Measurements from ENCODE around the gene ABHD17B. TPM values are rescaled to one million over a fixed set of nuclear protein-coding genes. Genes with fewer than 3 reads are reported as not detected.

ABHD17B gene
- total RNA-seq, 4 donors from 2014 or later: 11.5 to 67.2 (median 16.2) TPM

- H3K27ac ChIP-seq: no peak overlapping the region
- H3K36me3 ChIP-seq: no peaks in the 10 kb centered on the region
- no peaks in the 10 kb centered on the region for H3K9me3 ChIP-seq
- H3K4me1 ChIP-seq: no peaks in the 10 kb centered on the region
- no peak for DNase-seq
- TF ChIP-seq POLR2A (IDR thresholded peaks at IDR 0.05) (no peak), CTCF (IDR thresholded peaks at IDR 0.05) (no peak)
- intact Hi-C loops (cut with DNase I; ENCODE audit: low total_unique reads): no loop called here
- no peak overlapping the region for H3K4me3 ChIP-seq
- H3K27me3 ChIP-seq: no peaks in the 10 kb centered on the region
Observed at GRCh38 chr9:71895955-71896354, 15.0 kb downstream of the ABHD17B start.

- Histone ChIP-seq H3K4me1 (no peaks in the 10 kb centered on the region), H3K27me3 (no peaks in the 10 kb centered on the region), H3K27ac (no peak overlapping the region), H3K36me3 (no peaks in the 10 kb centered on the region), H3K9me3 (no peaks in the 10 kb centered on the region), H3K4me3 (no peak overlapping the region)
- intact Hi-C loops (cut with DNase I; ENCODE audit: low total_unique reads): no loop called here
- TF ChIP-seq CTCF (IDR thresholded peaks at IDR 0.05) (no peak), POLR2A (IDR thresholded peaks at IDR 0.05) (no peak)
- DNase-seq: no peak
Observed at GRCh38 chr9:71895117-71895516, 15.9 kb downstream of the ABHD17B start.

- Histone ChIP-seq H3K4me3 (no peak overlapping the region), H3K27me3 (no peaks in the 10 kb centered on the region), H3K27ac (no peak overlapping the region), H3K4me1 (no peaks in the 10 kb centered on the region), H3K9me3 (no peaks in the 10 kb centered on the region), H3K36me3 (no peaks in the 10 kb centered on the region)
- intact Hi-C loops (cut with DNase I; ENCODE audit: low total_unique reads): no loop called here
- TF ChIP-seq CTCF (IDR thresholded peaks at IDR 0.05): no peak
- TF ChIP-seq POLR2A (IDR thresholded peaks at IDR 0.05): no peak
- DNase-seq: no peak
Observed at GRCh38 chr9:71891557-71892189, 19.3 kb downstream of the ABHD17B start.

- Histone ChIP-seq H3K4me3 (no peak overlapping the region), H3K4me1 (no peaks in the 10 kb centered on the region), H3K9me3 (no peaks in the 10 kb centered on the region), H3K27me3 (no peaks in the 10 kb centered on the region), H3K36me3 (no peaks in the 10 kb centered on the region), H3K27ac (no peak overlapping the region)
- intact Hi-C loops (cut with DNase I; ENCODE audit: low total_unique reads): no loop called here
- DNase-seq: no peak
- TF ChIP-seq POLR2A (IDR thresholded peaks at IDR 0.05) (no peak), CTCF (IDR thresholded peaks at IDR 0.05) (no peak)
Observed at GRCh38 chr9:71890042-71890679, 20.8 kb downstream of the ABHD17B start.

- Histone ChIP-seq H3K4me3 (no peak overlapping the region), H3K4me1 (no peaks in the 10 kb centered on the region), H3K27me3 (no peaks in the 10 kb centered on the region), H3K27ac (no peak overlapping the region), H3K36me3 (no peaks in the 10 kb centered on the region), H3K9me3 (peaks cover 0 to 5% of the 10 kb centered on the region in 2 donors)
- DNase-seq: no peak
- intact Hi-C loops (cut with DNase I; ENCODE audit: low total_unique reads): no loop called here
- no peak for TF ChIP-seq POLR2A (IDR thresholded peaks at IDR 0.05)
- TF ChIP-seq CTCF (IDR thresholded peaks at IDR 0.05): no peak
Observed at GRCh38 chr9:71887362-71887761, 23.6 kb downstream of the ABHD17B start.
